Natural killer cell (primary cell): ENCODE results near the gene FBXO48. TPM values are rescaled to one million over a fixed set of nuclear protein-coding genes. Genes with fewer than 3 reads are reported as not detected.

Source experiments
- ATAC-seq, 3 donors: fragments of 150-1000 bp in 2 of 3; fragments of 200-7000 bp in 1 of 3; cut with Tn5 transposase; 1 replicate in 1 of 3; 2 replicates in 2 of 3; pipeline ENCODE4 v1.10.0; 2021; ENCODE audit warnings: mild to moderate bottlenecking in 2 of 3, moderate library complexity in 2 of 3
- DNase-seq, 2 donors: peaks; one replicate each; pipeline versions ENCODE4 v3.0.0 to v3.0.0-alpha.2; 2013 to 2021; ENCODE audit warnings: mixed read lengths in 1 of 2
- H3K27ac ChIP-seq: one replicate; pipeline ENCODE4 v1.5.1; 2013; ENCODE audit warnings: mild to moderate bottlenecking, low read length
- H3K27me3 ChIP-seq: one replicate; pipeline ENCODE4 v1.6.1; 2013; ENCODE audit warnings: low read length; ENCODE audit not compliant: control insufficient read depth, insufficient read depth
- H3K36me3 ChIP-seq: one replicate; pipeline ENCODE4 v1.6.1; 2013; ENCODE audit warnings: low read length; ENCODE audit not compliant: control insufficient read depth, insufficient read depth
- H3K4me1 ChIP-seq: one replicate; pipeline ENCODE4 v1.6.1; 2013; ENCODE audit warnings: low read length; ENCODE audit not compliant: control insufficient read depth, insufficient read depth
- H3K4me3 ChIP-seq: one replicate; pipeline ENCODE4 v1.5.1; 2013; ENCODE audit warnings: low read length
- H3K9me3 ChIP-seq: one replicate; pipeline ENCODE4 v1.6.1; 2013; ENCODE audit warnings: low read length; ENCODE audit not compliant: control insufficient read depth, insufficient read depth
- H3K27ac Mint-ChIP-seq, 2 donors: one replicate each; pipeline ENCODE4 v1.8.0; 2022; ENCODE audit warnings: mild to moderate bottlenecking in 2 of 2, mixed read lengths in 2 of 2, moderate library complexity in 1 of 2
- H3K27me3 Mint-ChIP-seq, 2 donors: one replicate each; pipeline ENCODE4 v1.8.0; 2022; ENCODE audit warnings: low read depth in 2 of 2, mixed read lengths in 2 of 2
- H3K36me3 Mint-ChIP-seq: one replicate; pipeline ENCODE4 v1.8.0; 2022; ENCODE audit warnings: mixed read lengths
- H3K4me1 Mint-ChIP-seq, 2 donors: one replicate each; pipeline ENCODE4 v1.8.0; 2022; ENCODE audit warnings: mixed read lengths in 2 of 2
- H3K4me3 Mint-ChIP-seq: one replicate; pipeline ENCODE4 v1.8.0; 2022; ENCODE audit warnings: mild to moderate bottlenecking, moderate library complexity, mixed read lengths
- H3K9me3 Mint-ChIP-seq, 2 donors: one replicate each; pipeline ENCODE4 v1.8.0; 2022; ENCODE audit warnings: mixed read lengths in 2 of 2
- WGBS: methylation state at CpG from one replicate; pipeline ENCODE4 v1.1.7; 2013; ENCODE audit warnings: missing lambda C conversion rate; ENCODE audit not compliant: insufficient coverage; 5-methylcytosine and 5-hydroxymethylcytosine counted together
- intact Hi-C: fragments of 100-400 bp; cut with micrococcal nuclease; formaldehyde crosslinking; loops from one replicate; pipeline ENCODE4 v1.14.2; 2022
- total RNA-seq, 4 donors: library from RNA; stranded (reverse); fragments of 120-200 nt in 1 of 4; gene quantifications; one replicate each; pipeline versions ENCODE4 v1.2.3 to v1.2.4, GENCODE V29; 2013 to 2022
- TF ChIP-seq, protein P1 (sequence below): fragments of 200-600 bp; IDR thresholded peaks from one replicate; pipeline ENCODE4 v1.8.0; 2022; ENCODE audit warnings: antibody characterized with exemption

Gene FBXO48, protein sequence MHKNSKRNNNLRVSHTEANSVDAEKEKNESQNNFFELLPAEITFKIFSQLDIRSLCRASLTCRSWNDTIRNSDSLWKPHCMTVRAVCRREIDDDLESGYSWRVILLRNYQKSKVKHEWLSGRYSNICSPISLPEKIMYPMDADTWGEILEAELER
- total RNA-seq: 1 to 10 TPM in 2 of 3 donors, under 1 TPM in 1; 0.96 to 1.3 (median 1.1) TPM
- 1.8 TPM for total RNA-seq (2013)

DNA sequence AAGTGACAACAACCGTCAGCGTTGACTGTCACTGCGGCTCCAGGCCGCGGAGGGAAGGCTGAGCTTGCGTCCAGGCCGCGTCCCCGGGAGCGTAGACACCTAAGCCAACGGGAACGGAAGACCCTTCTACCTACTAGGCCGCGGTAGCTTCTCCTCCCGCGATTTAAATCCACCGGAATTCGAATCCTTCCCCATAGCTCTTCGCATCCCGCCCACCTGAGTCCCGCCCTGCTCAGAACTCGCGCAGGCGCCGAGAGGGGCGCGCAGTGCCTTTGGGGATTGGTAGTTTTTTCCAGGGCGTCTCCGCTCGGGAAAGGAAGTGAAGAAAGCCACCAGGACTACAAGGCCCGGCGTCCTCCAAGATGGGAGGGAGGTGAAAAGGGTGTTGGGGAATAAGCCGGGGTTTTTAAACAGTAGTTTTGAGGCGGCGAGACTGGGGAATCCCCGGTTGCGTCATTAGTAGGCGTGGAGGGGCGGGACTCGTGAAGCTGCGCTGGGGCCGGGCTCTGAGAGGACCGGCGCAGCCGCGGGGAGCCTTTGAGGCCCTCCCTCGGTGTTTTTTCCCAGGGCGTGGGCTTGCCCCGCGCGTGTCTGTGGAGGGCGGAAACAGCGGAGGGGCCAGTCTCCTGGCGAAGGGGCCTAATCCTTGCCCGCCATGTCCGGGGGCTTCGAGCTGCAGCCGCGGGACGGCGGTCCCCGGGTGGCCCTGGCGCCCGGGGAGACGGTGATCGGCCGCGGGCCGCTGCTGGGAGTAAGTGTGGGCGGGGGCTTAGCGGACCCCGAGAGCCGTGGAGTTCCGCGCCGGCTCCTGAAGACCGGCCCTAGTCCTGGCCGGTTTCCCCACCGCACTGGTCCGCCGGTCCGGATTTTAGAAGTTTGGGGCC, at the start of gene FBXO48, which contains the start of gene APLF:
FBXO48 (minus strand) TSS at position 218 of the 884 bp plus-strand sequence. CDS start 2,149 bp downstream, outside the sequence.
APLF (plus strand) TSS at position 509 of the 884 bp plus-strand sequence; CDS start at position 656, 147 bp downstream.
- Mint-ChIP-seq H3K27ac (peak within 1 kb of the TSS; percentile 96 to 97), H3K36me3 (no peaks in the 10 kb centered on the region), H3K4me3 (peak within 1 kb of the TSS; percentile 96), H3K27me3 (peaks cover 4 to 17% of the 10 kb centered on the region in 2 donors), H3K9me3 (no peaks in the 10 kb centered on the region), H3K4me1 (peaks cover 12 to 25% of the 10 kb centered on the region in 2 donors)
- Histone ChIP-seq H3K4me1 (peaks cover 16% of the 10 kb centered on the region), H3K4me3 (peak within 1 kb of the TSS; percentile 79), H3K27ac (peak within 1 kb of the TSS; percentile 74), H3K9me3 (no peaks in the 10 kb centered on the region), H3K36me3 (no peaks in the 10 kb centered on the region), H3K27me3 (no peaks in the 10 kb centered on the region)
- DNase-seq: peak; percentile 98 to 99
- under 1% methylated on average over 82 of the region's 82 CpGs for WGBS
- peak; percentile 87 to 96 (median 89) for ATAC-seq
- TF ChIP-seq, protein P1, sequence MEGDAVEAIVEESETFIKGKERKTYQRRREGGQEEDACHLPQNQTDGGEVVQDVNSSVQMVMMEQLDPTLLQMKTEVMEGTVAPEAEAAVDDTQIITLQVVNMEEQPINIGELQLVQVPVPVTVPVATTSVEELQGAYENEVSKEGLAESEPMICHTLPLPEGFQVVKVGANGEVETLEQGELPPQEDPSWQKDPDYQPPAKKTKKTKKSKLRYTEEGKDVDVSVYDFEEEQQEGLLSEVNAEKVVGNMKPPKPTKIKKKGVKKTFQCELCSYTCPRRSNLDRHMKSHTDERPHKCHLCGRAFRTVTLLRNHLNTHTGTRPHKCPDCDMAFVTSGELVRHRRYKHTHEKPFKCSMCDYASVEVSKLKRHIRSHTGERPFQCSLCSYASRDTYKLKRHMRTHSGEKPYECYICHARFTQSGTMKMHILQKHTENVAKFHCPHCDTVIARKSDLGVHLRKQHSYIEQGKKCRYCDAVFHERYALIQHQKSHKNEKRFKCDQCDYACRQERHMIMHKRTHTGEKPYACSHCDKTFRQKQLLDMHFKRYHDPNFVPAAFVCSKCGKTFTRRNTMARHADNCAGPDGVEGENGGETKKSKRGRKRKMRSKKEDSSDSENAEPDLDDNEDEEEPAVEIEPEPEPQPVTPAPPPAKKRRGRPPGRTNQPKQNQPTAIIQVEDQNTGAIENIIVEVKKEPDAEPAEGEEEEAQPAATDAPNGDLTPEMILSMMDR: no peak
- intact Hi-C loops: loop anchor here (1.0 to 5.0 kb wide), 6 partner anchors 26 to 440 kb away; partner anchors contain the start of gene PNO1

DNA sequence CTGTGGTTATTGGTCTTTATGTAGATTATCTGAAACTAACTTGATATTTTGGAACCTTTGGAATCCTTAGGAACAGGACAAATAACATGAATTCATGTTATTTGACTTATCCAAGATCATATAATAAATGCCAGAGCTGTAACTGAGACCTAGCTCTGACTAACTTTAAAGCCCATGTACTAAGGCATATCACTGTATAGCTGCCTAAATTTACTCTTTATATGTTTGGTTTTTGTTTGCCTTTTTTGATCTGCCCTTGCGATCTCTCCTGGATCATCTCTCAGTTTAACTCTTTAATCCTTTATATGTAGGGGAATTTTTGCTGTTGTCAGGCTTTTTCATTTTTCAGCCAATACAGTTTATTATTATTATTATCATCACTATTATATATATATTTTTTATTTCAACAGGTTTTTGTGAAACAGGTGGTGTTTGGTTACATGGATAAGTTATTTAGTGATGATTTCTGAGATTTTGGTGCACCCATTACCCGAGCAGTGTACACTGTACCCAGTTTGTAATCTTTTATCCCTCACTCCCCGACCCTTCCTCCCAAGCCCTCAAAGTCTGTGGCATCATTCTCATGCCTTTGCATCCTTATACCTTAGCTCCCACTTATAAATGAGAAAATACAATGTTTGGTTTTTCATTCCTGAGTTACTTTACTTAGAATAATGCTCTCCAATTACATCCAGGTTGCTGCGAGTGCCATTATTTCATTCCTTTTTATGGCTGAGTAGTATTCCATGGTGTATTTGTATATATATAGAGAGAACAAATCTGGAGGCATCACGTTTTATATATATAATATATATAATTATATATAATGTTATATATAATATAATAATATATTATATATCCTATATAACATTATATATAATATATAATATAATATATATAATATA, 49.2 kb upstream of the FBXO48 start:
- H3K36me3 ChIP-seq: no peaks in the 10 kb centered on the region
- H3K27ac Mint-ChIP-seq: peak overlapping the region in 1 of 2 donors; percentile 64
- TF ChIP-seq, protein P1: no peak
- no peak for DNase-seq
- peaks cover 0 to 4% of the 10 kb centered on the region in 2 donors for H3K9me3 Mint-ChIP-seq
- intact Hi-C loops: loop anchor here (5.0 to 10.0 kb wide), 2 partner anchors 49 to 152 kb away; partner anchors contain the start of genes APLF, FBXO48 and PLEK
- peak in 2 of 3 donors; percentile 42 to 59 for ATAC-seq
- H3K36me3 Mint-ChIP-seq: no peaks in the 10 kb centered on the region
- H3K4me3 ChIP-seq: no peak overlapping the region
- H3K4me1 ChIP-seq: no peaks in the 10 kb centered on the region
- H3K9me3 ChIP-seq: no peaks in the 10 kb centered on the region
- no peaks in the 10 kb centered on the region for H3K27me3 Mint-ChIP-seq
- 95% methylated on average over 2 of the region's 5 CpGs for WGBS
- no peak overlapping the region for H3K27ac ChIP-seq
- H3K4me1 Mint-ChIP-seq: no peaks in the 10 kb centered on the region
- no peaks in the 10 kb centered on the region for H3K27me3 ChIP-seq
- no peak overlapping the region for H3K4me3 Mint-ChIP-seq

DNA sequence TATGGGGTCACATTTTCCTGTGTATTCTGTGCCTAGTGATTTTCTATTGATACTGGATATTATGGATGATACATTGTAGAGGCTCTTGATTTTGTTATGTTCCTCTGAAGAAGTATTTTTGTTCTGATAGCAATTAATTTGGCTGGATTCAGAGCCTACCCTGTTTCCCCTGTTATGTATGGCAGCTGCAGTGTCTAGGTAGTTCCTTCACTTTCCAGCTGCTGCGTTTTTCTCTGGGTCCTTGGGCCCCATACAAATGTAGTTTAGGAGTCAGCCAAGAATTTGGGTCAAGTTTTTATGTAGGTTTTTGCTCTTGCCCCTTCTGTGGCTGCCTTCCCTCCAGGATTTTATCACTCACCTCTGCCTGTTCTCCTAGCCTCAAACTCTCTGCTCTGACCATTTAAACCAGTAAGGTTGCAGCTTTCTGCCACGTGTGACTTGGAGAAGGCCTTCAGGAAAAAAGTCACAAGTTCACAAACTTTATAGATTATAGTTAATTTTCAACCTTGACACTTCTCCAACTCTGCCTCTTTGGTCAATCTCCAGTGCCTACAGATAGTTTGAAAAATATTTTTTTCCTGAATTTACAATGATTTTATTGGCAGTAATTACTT, 47.3 kb upstream of the FBXO48 start:
- intact Hi-C loops: loop anchor here (10.0 kb wide), 1 partner anchor 150 kb away; the partner anchor contains the start of gene PLEK
- WGBS: 94% methylated on average over 2 of the region's 2 CpGs
- no peaks in the 10 kb centered on the region for H3K9me3 ChIP-seq
- no peaks in the 10 kb centered on the region for H3K27me3 ChIP-seq
- H3K4me1 Mint-ChIP-seq: no peaks in the 10 kb centered on the region
- no peaks in the 10 kb centered on the region for H3K27me3 Mint-ChIP-seq
- no peaks in the 10 kb centered on the region for H3K36me3 Mint-ChIP-seq
- H3K36me3 ChIP-seq: no peaks in the 10 kb centered on the region
- no peaks in the 10 kb centered on the region for H3K4me1 ChIP-seq
- DNase-seq (no peak), ATAC-seq (no peak)
- TF ChIP-seq, protein P1: no peak
- H3K27ac Mint-ChIP-seq: no peak overlapping the region
- H3K27ac ChIP-seq: no peak overlapping the region
- no peak overlapping the region for H3K4me3 Mint-ChIP-seq
- H3K4me3 ChIP-seq: no peak overlapping the region
- H3K9me3 Mint-ChIP-seq: peaks cover 0 to 4% of the 10 kb centered on the region in 2 donors
